ENCODE data around the gene CHD1. TPM values are rescaled to one million over a fixed set of nuclear protein-coding genes. Genes with fewer than 3 reads are reported as not detected.

Gene CHD1
- total RNA-seq, 2 experiments from 2014 or later = 50.1 to 53.4 TPM

DNA sequence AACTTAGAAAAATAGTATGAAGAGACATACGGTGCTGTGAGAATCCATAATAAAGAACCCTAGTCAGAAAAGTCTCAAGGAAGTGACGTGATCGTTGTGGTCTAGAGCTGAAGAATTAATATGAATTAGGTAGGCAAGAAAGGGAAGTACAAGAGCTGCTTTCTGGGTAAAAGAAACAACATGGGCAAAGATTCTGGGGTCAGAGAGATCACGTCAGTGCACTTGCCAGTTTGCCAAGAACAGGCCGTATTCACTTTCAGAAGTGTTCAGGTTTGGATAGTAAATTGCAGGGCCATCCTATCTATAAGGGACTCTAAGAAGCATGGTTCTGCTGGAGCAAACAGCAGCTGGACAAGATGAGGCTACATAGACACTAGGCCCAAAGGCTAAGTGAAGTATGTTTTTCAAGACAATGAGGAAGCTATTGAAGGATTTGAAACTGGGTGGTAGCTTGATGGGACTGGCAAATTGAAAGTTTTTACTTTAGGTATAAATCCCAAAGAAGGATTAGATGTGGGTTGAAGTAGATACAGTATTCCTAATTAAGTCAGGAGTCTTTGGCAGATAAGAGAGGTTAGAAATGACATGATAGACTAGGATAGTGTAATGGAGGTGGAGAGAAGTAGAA, 4.8 kb upstream of the CHD1 start:
- H3K27me3 Mint-ChIP-seq = no peaks in the 10 kb centered on the region
- H3K36me3 Mint-ChIP-seq = peaks cover 13% of the 10 kb centered on the region
- intact Hi-C loops (cut with micrococcal nuclease) = no loop called here
- peak overlapping the region; percentile 93 for H3K27ac Mint-ChIP-seq
- peak; percentile 39 for DNase-seq
- peaks cover 72% of the 10 kb centered on the region for H3K4me1 Mint-ChIP-seq (ENCODE audit: low read depth)
- no peaks in the 10 kb centered on the region for H3K9me3 Mint-ChIP-seq
- ChIA-PET CTCF (interaction anchor here (0.7 to 1.0 kb wide), 3 partner anchors 9 to 127 kb away, joined by 3 to 4 read pairs (median 3); no protein-coding TSS in a partner anchor), POLR2A (interaction anchor here (0.6 to 1.2 kb wide), 2 partner anchors 11 to 94 kb away, joined by 3 read pairs; no protein-coding TSS in a partner anchor)
- H3K4me3 Mint-ChIP-seq = peak overlapping the region; percentile 38

DNA sequence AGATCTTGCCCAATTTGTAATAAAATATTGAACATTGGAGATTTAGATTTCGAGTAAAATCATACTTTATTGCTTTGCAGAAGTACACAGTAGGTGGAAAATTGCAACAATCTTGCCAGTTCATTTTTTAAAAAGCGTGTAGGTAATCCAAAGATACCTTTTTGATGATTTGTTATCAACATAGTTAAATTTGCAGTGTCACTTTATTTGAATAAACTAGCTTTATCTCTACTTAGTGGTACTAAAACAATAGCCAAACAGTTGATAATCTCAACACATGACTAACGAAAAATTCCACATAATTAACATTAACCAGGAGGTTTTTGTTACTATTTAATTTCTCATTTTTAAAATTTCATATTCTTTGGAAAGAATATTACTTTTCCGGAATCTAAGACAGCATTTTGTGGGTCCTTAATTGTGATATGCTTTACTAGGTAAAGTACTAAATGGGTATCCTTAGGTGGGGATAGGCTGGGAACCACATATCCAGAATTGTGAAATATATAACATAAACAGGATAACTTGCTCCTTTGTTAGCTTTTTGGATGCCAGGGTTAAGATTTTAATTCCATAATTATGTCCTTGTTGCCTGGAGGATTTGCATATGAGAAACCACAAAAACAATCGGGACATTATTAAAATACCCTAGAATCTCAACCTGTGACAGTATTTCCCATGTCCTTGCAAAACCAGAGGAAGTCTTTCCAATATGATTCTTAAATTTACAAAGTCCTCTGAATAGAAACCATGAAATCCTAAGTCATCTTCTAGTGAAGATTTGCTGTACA, 2.4 kb upstream of the CHD1 start:
- no peak for DNase-seq
- POLR2A ChIA-PET = no interaction called here
- H3K4me3 Mint-ChIP-seq = peak overlapping the region; percentile 7
- H3K27me3 Mint-ChIP-seq = no peaks in the 10 kb centered on the region
- H3K27ac Mint-ChIP-seq = peak overlapping the region; percentile 100
- intact Hi-C loops (cut with micrococcal nuclease) = no loop called here
- H3K36me3 Mint-ChIP-seq = peaks cover 19% of the 10 kb centered on the region
- no peaks in the 10 kb centered on the region for H3K9me3 Mint-ChIP-seq
- peaks cover 56% of the 10 kb centered on the region for H3K4me1 Mint-ChIP-seq (ENCODE audit: low read depth)
- CTCF ChIA-PET = no interaction called here

DNA sequence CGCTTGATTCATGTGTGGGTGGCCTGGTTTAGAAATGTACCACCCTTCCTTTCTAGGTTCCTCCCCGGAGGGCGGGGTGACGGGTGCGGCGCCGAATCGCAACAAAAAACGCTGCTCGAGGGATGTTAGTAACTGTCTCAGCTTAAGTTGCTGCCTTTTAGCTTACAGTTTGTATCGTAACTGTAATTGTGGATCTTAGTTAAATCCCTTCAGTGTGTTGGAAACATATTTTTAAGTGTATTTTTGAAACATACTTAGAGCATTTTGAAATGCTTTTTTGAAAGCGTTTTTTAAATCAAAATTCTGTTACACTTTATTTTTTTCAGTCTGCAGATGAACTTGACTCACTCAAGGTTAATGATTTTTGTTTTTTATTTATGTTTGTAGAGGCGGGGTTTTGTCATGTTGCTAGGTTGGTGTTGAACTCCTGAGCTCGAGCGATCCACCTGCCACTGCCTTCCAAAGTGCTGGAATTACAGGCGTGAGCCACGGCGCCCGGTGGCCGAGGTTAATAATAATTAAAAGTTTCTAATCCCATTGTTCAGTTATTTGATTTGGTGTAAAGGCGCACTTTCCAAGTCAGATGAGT, 997 bp upstream of the CHD1 start:
- H3K4me1 Mint-ChIP-seq (ENCODE audit: low read depth) = peaks cover 55% of the 10 kb centered on the region
- H3K9me3 Mint-ChIP-seq = no peaks in the 10 kb centered on the region
- peaks cover 26% of the 10 kb centered on the region for H3K36me3 Mint-ChIP-seq
- POLR2A ChIA-PET = interaction anchor here (0.7 to 2.1 kb wide), 9 partner anchors 9 to 99 kb away, joined by 3 to 7 read pairs (median 5); no protein-coding TSS in a partner anchor
- peak overlapping the region; percentile 100 for H3K27ac Mint-ChIP-seq
- intact Hi-C loops (cut with micrococcal nuclease) = loop anchor here (1.0 to 5.0 kb wide), 9 partner anchors 23 to 1995 kb away; partner anchors contain the start of genes FAM174A, RGMB, RIOK2 and ST8SIA4
- CTCF ChIA-PET = interaction anchor here (1.2 to 1.5 kb wide), 4 partner anchors 22 to 132 kb away, joined by 3 to 5 read pairs (median 3); no protein-coding TSS in a partner anchor
- no peaks in the 10 kb centered on the region for H3K27me3 Mint-ChIP-seq
- DNase-seq = no peak
- peak overlapping the region; percentile 94 for H3K4me3 Mint-ChIP-seq

DNA sequence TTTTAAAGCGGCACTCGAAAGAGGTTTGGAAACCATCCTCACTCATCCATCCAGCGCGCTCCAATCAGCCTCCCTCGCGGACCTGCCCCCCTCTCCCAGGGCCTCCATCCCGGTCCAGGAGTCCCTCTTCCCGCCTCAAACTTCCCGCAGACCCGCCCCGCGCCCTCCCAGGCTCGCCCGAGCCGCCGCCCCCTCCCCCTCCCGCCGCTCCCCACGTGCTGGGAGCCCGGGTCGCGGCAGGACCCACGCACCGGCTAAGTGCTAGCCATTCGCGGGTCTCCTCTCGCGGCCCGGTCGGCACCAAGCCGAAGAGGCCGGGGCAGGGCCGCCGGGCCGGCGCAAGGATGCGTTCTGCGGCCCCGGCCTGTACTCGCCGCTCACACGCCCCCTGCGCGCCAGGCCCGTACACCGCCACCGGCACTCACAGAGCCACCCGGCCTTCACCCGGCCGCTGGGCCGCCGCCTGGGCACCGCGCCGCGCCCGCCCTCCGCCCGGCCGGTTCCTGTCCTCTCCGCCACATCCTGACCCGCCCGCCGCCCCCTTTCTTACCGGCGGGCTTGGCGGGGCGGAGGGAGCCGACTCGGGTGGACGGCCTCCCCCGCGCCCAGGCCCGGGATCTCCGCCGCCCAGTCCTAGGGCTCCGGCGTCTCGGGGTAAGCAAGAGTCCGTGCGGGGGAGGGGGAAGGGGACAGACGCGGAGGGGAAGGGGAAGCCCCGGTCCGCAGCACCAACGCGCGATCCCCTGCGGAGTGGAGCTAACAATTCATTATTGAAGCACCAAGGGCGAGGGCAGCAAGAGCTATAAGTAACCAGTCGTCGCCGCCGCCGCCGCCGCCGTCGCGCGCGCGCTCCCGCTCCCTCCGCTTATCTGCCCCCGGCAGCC, 576 bp downstream of the CHD1 start:
- POLR2A ChIA-PET = interaction anchor here (0.7 to 2.1 kb wide), 10 partner anchors 10 to 1745 kb away, joined by 3 to 7 read pairs (median 4); partner anchors contain the start of gene RIOK2
- CTCF ChIA-PET = interaction anchor here (1.3 kb wide), 1 partner anchor 132 kb away, joined by 4 read pairs; no protein-coding TSS in a partner anchor
- peaks cover 51% of the 10 kb centered on the region for H3K4me1 Mint-ChIP-seq (ENCODE audit: low read depth)
- intact Hi-C loops (cut with micrococcal nuclease) = loop anchor here (1.0 to 5.0 kb wide), 5 partner anchors 11 to 1975 kb away; partner anchors contain the start of genes FAM174A and ST8SIA4
- no peaks in the 10 kb centered on the region for H3K9me3 Mint-ChIP-seq
- no peaks in the 10 kb centered on the region for H3K27me3 Mint-ChIP-seq
- H3K4me3 Mint-ChIP-seq = peak overlapping the region; percentile 99
- peak overlapping the region; percentile 100 for H3K27ac Mint-ChIP-seq
- peak; percentile 61 for DNase-seq
- peaks cover 37% of the 10 kb centered on the region for H3K36me3 Mint-ChIP-seq

DNA sequence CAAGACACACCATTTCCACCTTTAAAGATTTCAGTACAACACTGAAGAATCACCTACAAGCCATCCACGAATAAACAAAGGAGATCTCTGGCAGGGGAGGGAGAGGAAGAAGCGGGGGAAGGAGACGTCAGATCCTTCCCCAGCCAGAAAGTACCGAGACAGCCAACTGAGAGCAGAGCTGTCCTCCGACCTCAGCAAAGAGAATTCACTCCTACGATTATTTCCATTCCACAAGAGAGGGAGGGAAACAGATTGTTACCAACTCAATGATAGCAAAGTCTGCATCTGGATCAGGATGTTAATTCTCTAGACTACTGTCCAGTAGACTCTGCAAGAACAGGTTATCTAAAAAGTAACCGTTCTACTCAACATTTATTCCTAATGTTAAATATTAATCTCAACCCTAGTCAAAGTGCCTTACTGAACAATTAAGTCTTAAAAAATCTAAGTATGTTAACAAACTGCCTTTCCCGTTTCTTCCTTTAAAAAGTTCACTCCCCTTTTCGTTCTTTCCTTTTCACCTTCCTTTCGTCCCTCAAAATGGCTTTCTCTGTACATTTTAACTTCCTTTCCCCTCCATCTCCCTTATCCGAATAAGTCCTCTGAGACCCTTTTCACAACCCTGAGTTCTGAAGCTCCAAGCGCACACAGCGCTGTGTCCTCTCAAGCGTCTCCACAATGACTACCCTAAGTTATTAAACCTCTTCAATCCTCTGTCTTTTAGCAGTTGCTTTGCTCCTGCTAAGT, 1.4 kb downstream of the CHD1 start:
- no peaks in the 10 kb centered on the region for H3K9me3 Mint-ChIP-seq
- intact Hi-C loops (cut with micrococcal nuclease) = loop anchor here (1.0 to 5.0 kb wide), 2 partner anchors 10 to 1610 kb away; partner anchors contain the start of gene FAM174A
- H3K4me1 Mint-ChIP-seq (ENCODE audit: low read depth) = peaks cover 48% of the 10 kb centered on the region
- peaks cover 39% of the 10 kb centered on the region for H3K36me3 Mint-ChIP-seq
- peak; percentile 74 for DNase-seq
- peak overlapping the region; percentile 99 for H3K4me3 Mint-ChIP-seq
- H3K27me3 Mint-ChIP-seq = no peaks in the 10 kb centered on the region
- CTCF ChIA-PET = interaction anchor here (0.6 to 1.3 kb wide), 2 partner anchors 23 to 133 kb away, joined by 3 to 4 read pairs; no protein-coding TSS in a partner anchor
- peak overlapping the region; percentile 99 for H3K27ac Mint-ChIP-seq
- POLR2A ChIA-PET = interaction anchor here (0.6 to 1.1 kb wide), 4 partner anchors 9 to 1744 kb away, joined by 3 to 4 read pairs (median 3); partner anchors contain the start of gene RIOK2

DNA sequence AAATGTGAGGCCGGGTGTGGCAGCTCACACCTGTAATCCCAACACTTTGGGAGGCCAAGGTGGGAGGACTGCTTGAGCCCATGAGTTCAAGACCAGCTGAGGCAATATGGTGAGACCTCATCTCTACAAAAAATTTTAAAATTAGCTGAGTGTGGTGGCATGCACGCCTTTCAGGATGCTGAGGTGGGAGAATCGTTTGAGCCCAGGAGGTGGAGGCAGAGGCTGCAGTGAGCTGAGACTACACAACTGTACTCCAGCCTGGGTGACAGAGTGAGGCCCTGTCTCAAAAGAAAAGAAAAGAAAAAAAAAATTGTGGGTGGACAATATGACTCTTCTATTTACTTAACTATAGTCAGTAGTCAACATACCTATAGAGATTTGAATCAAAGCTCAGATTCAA, 4.8 kb downstream of the CHD1 start:
- Mint-ChIP-seq H3K27me3 (no peaks in the 10 kb centered on the region), H3K9me3 (no peaks in the 10 kb centered on the region), H3K27ac (no peak overlapping the region), H3K4me3 (no peak overlapping the region), H3K4me1 (ENCODE audit: low read depth) (peaks cover 53% of the 10 kb centered on the region), H3K36me3 (peaks cover 53% of the 10 kb centered on the region)
- CTCF ChIA-PET = interaction anchor here (0.6 to 2.1 kb wide), 4 partner anchors 14 to 137 kb away, joined by 3 to 5 read pairs (median 4); no protein-coding TSS in a partner anchor
- intact Hi-C loops (cut with micrococcal nuclease) = no loop called here
- POLR2A ChIA-PET = interaction anchor here (0.6 to 0.7 kb wide), 2 partner anchors 36 to 67 kb away, joined by 3 read pairs; no protein-coding TSS in a partner anchor
- peak; percentile 29 for DNase-seq

DNA sequence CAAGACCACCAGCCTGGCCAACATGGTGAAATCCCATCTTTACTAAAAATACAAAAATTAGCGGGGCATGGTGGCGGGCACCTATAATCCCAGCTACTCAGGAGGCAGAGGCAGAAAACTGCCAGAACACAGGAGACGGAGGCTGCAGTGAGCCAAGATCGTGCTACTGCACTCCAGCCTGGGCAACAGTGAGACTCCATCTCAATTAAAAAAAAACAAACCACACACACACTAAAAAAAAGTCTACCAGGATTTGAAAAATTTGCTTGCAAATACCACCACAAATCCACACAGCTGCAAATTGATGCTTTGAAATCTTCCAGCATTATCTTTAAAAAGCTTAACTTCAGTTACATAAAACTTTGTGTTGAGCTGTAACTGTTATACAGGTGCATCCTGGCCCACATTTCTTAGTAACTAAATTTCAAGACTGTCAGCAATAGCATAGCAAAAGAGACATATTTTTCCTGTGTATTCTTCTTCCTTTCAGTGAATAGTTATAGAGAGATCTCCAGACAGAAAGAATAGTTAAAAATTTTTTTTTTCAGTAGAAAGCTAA, 6.8 kb downstream of the CHD1 start:
- Mint-ChIP-seq H3K27ac (peak overlapping the region; percentile 49), H3K27me3 (no peaks in the 10 kb centered on the region), H3K9me3 (no peaks in the 10 kb centered on the region), H3K4me1 (ENCODE audit: low read depth) (peaks cover 71% of the 10 kb centered on the region), H3K4me3 (no peak overlapping the region), H3K36me3 (peaks cover 53% of the 10 kb centered on the region)
- ChIA-PET CTCF (interaction anchor here (1.3 kb wide), 2 partner anchors 9 to 138 kb away, joined by 5 to 9 read pairs; no protein-coding TSS in a partner anchor), POLR2A (interaction anchor here (0.7 to 2.5 kb wide), 4 partner anchors 8 to 42 kb away, joined by 3 to 9 read pairs (median 3); no protein-coding TSS in a partner anchor)
- no peak for DNase-seq
- intact Hi-C loops (cut with micrococcal nuclease) = no loop called here

DNA sequence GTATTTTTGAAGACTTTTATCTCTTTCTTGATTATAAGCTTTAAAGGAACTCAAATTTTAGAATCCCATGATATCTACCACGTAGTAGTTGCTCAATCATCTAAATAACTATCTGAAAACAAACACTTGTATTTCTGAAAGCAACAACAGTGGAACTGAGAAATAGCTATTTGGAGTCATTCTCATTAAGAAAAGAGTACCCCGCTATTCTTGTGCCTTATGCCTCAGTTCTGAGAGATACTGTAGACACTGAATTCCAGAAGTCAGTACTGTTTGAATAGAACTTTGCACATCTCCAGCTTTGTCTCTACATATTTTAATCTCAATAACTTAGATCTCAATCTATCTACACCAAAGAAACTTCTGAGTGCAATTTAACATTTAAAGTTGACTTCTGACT, 11.4 kb downstream of the CHD1 start:
- H3K4me3 Mint-ChIP-seq = no peak overlapping the region
- ChIA-PET POLR2A (interaction anchor here (0.9 kb wide), 1 partner anchor 10 kb away, joined by 3 read pairs; no protein-coding TSS in a partner anchor), CTCF (no interaction called here)
- H3K9me3 Mint-ChIP-seq = no peaks in the 10 kb centered on the region
- intact Hi-C loops (cut with micrococcal nuclease) = loop anchor here (1.0 to 5.0 kb wide), 2 partner anchors 10 to 35 kb away; no protein-coding TSS in a partner anchor
- no peaks in the 10 kb centered on the region for H3K27me3 Mint-ChIP-seq
- H3K4me1 Mint-ChIP-seq (ENCODE audit: low read depth) = peaks cover 72% of the 10 kb centered on the region
- H3K36me3 Mint-ChIP-seq = peaks cover 41% of the 10 kb centered on the region
- H3K27ac Mint-ChIP-seq = no peak overlapping the region
- DNase-seq = no peak

DNA sequence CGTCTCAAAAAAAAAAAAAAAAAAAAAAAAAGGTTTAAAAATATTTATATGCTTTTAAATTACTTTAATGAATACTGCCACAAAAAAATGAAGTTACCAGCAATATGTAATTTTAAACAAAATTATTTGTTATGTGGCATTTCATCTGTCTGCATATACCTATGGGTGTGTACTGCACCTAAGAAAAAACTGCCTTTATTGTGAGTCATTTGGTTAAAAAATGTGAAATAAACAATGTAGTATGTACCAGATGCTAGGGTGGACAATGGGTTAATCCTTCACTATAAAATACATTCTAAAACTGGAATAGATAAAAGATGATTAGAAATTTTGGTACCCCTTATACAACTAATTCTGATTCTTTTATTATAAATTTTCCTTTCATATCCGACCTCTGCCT, 12.3 kb downstream of the CHD1 start:
- no peaks in the 10 kb centered on the region for H3K9me3 Mint-ChIP-seq
- H3K4me1 Mint-ChIP-seq (ENCODE audit: low read depth) = peaks cover 71% of the 10 kb centered on the region
- CTCF ChIA-PET = no interaction called here
- no peak for DNase-seq
- H3K36me3 Mint-ChIP-seq = peaks cover 37% of the 10 kb centered on the region
- H3K27me3 Mint-ChIP-seq = no peaks in the 10 kb centered on the region
- H3K4me3 Mint-ChIP-seq = no peak overlapping the region
- no peak overlapping the region for H3K27ac Mint-ChIP-seq
- POLR2A ChIA-PET = no interaction called here
- intact Hi-C loops (cut with micrococcal nuclease) = loop anchor here (5.0 kb wide), 1 partner anchor 36 kb away; no protein-coding TSS in a partner anchor

DNA sequence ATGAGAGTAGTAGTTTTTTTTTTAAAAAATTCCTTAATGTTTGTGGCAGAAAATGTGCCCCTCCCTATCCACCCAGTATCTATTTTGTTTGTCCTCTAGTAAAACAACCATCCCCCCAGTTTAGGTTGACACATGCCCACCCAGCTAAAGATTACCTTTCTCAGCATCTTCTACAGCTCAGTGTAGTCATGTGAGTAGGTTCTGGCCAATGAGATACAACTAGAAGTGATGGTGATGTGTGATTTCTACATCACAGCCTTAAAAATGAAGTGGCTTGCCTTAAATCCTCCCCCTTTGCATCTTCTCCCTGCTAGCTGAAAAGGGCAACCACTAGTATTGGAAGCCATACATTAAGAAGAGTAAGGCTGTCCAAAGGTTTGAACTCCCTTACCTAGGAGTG, 14.9 kb downstream of the CHD1 start:
- Mint-ChIP-seq H3K27ac (no peak overlapping the region), H3K4me3 (no peak overlapping the region), H3K27me3 (no peaks in the 10 kb centered on the region), H3K9me3 (no peaks in the 10 kb centered on the region), H3K4me1 (ENCODE audit: low read depth) (peaks cover 73% of the 10 kb centered on the region), H3K36me3 (peaks cover 28% of the 10 kb centered on the region)
- no peak for DNase-seq
- ChIA-PET CTCF (interaction anchor here (0.6 to 2.3 kb wide), 2 partner anchors 111 to 147 kb away, joined by 4 to 20 read pairs; no protein-coding TSS in a partner anchor), POLR2A (interaction anchor here (1.4 to 2.4 kb wide), 3 partner anchors 8 to 15 kb away, joined by 4 to 9 read pairs (median 4); partner anchors contain the start of gene CHD1)
- intact Hi-C loops (cut with micrococcal nuclease) = no loop called here
